Stomach (tissue), 9 donors: Measurements from ENCODE around the gene ERN1. TPM values are rescaled to one million over a fixed set of nuclear protein-coding genes. Genes with fewer than 3 reads are reported as not detected.

Source experiments
- DNase-seq, 2 donors: peaks; one replicate each; pipeline versions ENCODE4 v3.0.0 to v3.0.0-alpha.2; 2013 to 2019
- H3K27ac ChIP-seq, 5 donors: fragments of 200-600 bp in 4 of 5; sonication (generic) in 4 of 5; one replicate each; pipeline ENCODE4 v1.5.1; 2013 to 2019; ENCODE audit warnings: mild to moderate bottlenecking in 1 of 5, moderate library complexity in 1 of 5
- H3K27me3 ChIP-seq, 3 donors: fragments of 200-600 bp; sonication (generic); one replicate each; pipeline ENCODE4 v1.5.1; 2017 to 2019; ENCODE audit warnings: mixed run types in 1 of 3
- H3K36me3 ChIP-seq, 4 donors: fragments of 200-600 bp; sonication (generic); 1 replicate in 3 of 4; 2 replicates in 1 of 4; pipeline ENCODE4 v1.5.1; 2016 to 2019
- H3K4me1 ChIP-seq, 4 donors: fragments of 200-600 bp; sonication (generic); one replicate each; pipeline ENCODE4 v1.5.1; 2016 to 2019
- H3K4me3 ChIP-seq, 4 donors: fragments of 200-600 bp; sonication (generic) in 3 of 4; one replicate each; pipeline ENCODE4 v1.5.1; 2016 to 2019; ENCODE audit warnings: mild to moderate bottlenecking in 1 of 4
- H3K9me3 ChIP-seq, 4 donors: fragments of 200-600 bp; sonication (generic); one replicate each; pipeline ENCODE4 v1.5.1; 2016 to 2019
- EP300 ChIP-seq: sonication (generic); formaldehyde crosslinking; IDR thresholded peaks from one replicate; pipeline ENCODE4 v1.6.1; 2017; ENCODE audit warnings: antibody characterized with exemption
- POLR2A ChIP-seq, 4 donors: fragments of 450-650 bp; IDR thresholded peaks; one replicate each; pipeline ENCODE4 v1.6.1; 2016; ENCODE audit warnings: antibody characterized with exemption in 4 of 4, control low read depth in 2 of 4, mild to moderate bottlenecking in 1 of 4, moderate library complexity in 1 of 4
- POLR2AphosphoS5 ChIP-seq, 3 donors: sonication (generic); formaldehyde crosslinking; IDR thresholded peaks; one replicate each; pipeline ENCODE4 v1.6.1; 2016; ENCODE audit warnings: antibody characterized with exemption in 3 of 3
- WGBS, 5 donors: extraction: QIAGEN DNeasy Blood & Tissue Kit in 3 of 5; methylation state at CpG; one replicate each; pipeline versions ENCODE4 v1.1.5 to v1.1.7; 2013 to 2018; 5-methylcytosine and 5-hydroxymethylcytosine counted together
- intact Hi-C: fragments of 100-400 bp; cut with DNase I; formaldehyde crosslinking; loops from one replicate; pipeline ENCODE4 v1.15.1; 2023; ENCODE audit warnings: low total_unique reads
- polyA plus RNA-seq, 3 donors: library from polyadenylated mRNA; stranded (reverse); fragments of 200-250 nt; gene quantifications; one replicate each; pipeline ENCODE4 v1.2.3, GENCODE V29; 2013
- total RNA-seq, 5 donors: library from RNA; depleted of rRNA; stranded (reverse); fragments of >200 nt; gene quantifications; one replicate each; pipeline versions ENCODE4 v1.1.0 to v1.2.3, GENCODE V29; 2014 to 2016
- TF ChIP-seq, protein P1 (sequence below), 7 experiments: fragments of 450-650 bp in 4 of 7; fragments of 200-600 bp in 3 of 7; sonication (generic) in 3 of 7; IDR thresholded peaks; one replicate each; pipeline ENCODE4 v1.5.1; 2016 to 2019; ENCODE audit warnings: antibody characterized with exemption in 7 of 7, control low read depth in 2 of 7, mild to moderate bottlenecking in 1 of 7
- donor health status: healthy with polysubstance abuse.
- donor health status: Bipolar disorder and iron deficiency.
- donor health status: healthy.

Gene ERN1
- total and polyA plus RNA-seq, 8 donors: 4.1 to 76.4 (median 28.0) TPM

DNA sequence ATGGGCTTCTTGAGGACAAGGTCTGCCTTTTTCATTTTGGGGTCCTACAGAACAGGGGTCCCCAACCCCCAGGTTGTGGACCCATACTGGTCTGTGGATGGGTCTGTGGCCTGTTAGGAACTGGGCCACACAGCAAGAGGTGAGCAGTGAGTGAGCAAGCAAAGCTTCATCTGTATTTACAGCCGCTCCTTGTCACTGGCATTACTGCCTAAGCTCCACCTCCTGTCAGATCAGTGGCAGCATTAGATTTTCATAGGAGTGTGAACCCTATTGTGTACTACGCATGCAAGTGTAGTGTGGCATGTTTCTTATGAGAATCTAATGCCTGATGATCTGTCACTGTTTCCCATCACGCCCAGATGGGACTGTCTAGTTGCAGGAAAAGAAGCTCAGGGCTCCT lies 33.9 kb downstream of the ERN1 start:
- WGBS, 5 donors: 82 to 94% (median 89%) methylated on average over 3 of the region's 3 CpGs
- H3K4me1 ChIP-seq: peaks cover 9 to 82% (median 61%) of the 10 kb centered on the region in 4 donors
- intact Hi-C loops: no loop called here

GRCh38 chr17:64095144-64095882 lies 34.6 kb downstream of the ERN1 start:
- no peaks in the 10 kb centered on the region for H3K27me3 ChIP-seq
- H3K4me3 ChIP-seq: no peak overlapping the region
- intact Hi-C loops: no loop called here
- H3K4me1 ChIP-seq: peaks cover 11 to 83% (median 61%) of the 10 kb centered on the region in 4 donors
- peak; percentile 40 to 65 for DNase-seq
- peaks cover 10 to 40% (median 25%) of the 10 kb centered on the region in 4 donors for H3K36me3 ChIP-seq
- WGBS, 5 donors: 65 to 81% (median 67%) methylated on average over 7 of the region's 7 CpGs
- H3K9me3 ChIP-seq: no peaks in the 10 kb centered on the region
- TF ChIP-seq POLR2AphosphoS5 (IDR thresholded peaks at IDR 0.05) (peak in 2 of 3 donors; percentile 58 to 66), POLR2A (IDR thresholded peaks at IDR 0.05) (no peak)
- H3K27ac ChIP-seq: peak overlapping the region; percentile 30 to 81 (median 71)

More for the DNA sequence above, 33.9 kb downstream of the ERN1 start:
- Histone ChIP-seq H3K36me3 (peaks cover 10 to 39% (median 25%) of the 10 kb centered on the region in 4 donors), H3K27me3 (no peaks in the 10 kb centered on the region), H3K9me3 (no peaks in the 10 kb centered on the region), H3K27ac (peak overlapping the region; percentile 30 to 81 (median 61)), H3K4me3 (no peak overlapping the region)
- TF ChIP-seq POLR2A (IDR thresholded peaks at IDR 0.05): no peak
- TF ChIP-seq POLR2AphosphoS5 (IDR thresholded peaks at IDR 0.05): no peak
- TF ChIP-seq, protein P1, sequence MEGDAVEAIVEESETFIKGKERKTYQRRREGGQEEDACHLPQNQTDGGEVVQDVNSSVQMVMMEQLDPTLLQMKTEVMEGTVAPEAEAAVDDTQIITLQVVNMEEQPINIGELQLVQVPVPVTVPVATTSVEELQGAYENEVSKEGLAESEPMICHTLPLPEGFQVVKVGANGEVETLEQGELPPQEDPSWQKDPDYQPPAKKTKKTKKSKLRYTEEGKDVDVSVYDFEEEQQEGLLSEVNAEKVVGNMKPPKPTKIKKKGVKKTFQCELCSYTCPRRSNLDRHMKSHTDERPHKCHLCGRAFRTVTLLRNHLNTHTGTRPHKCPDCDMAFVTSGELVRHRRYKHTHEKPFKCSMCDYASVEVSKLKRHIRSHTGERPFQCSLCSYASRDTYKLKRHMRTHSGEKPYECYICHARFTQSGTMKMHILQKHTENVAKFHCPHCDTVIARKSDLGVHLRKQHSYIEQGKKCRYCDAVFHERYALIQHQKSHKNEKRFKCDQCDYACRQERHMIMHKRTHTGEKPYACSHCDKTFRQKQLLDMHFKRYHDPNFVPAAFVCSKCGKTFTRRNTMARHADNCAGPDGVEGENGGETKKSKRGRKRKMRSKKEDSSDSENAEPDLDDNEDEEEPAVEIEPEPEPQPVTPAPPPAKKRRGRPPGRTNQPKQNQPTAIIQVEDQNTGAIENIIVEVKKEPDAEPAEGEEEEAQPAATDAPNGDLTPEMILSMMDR (IDR thresholded peaks at IDR 0.05): no peak
- no peak for TF ChIP-seq EP300
- DNase-seq: no peak

DNA sequence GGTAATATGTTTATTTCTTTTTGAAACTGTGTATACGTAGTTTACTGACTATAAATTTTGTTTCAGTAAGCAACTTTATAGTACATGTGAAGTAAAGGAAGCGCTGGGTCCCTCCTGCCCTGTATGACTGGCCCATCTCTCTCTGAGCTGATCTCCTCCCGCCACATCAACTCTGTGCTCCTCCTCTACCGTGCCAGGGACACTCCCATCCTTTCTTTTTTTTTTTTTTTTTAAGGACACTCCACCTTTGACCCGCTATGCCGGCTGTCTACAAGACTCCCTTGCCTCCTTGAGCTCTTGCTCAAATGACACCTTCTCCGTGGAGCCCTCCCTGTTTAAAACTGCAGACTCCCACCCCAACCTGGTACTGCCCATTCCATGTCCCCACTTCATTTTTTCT lies 35.5 kb downstream of the ERN1 start:
- Histone ChIP-seq H3K4me1 (peaks cover 15 to 80% (median 57%) of the 10 kb centered on the region in 4 donors), H3K36me3 (peaks cover 10 to 40% (median 25%) of the 10 kb centered on the region in 4 donors), H3K27ac (peak overlapping the region in 3 of 5 donors; percentile 30 to 72 (median 64)), H3K4me3 (no peak overlapping the region), H3K27me3 (no peaks in the 10 kb centered on the region), H3K9me3 (no peaks in the 10 kb centered on the region)
- no peak for TF ChIP-seq POLR2A (IDR thresholded peaks at IDR 0.05)
- TF ChIP-seq, protein P1 (IDR thresholded peaks at IDR 0.05): no peak
- TF ChIP-seq EP300: no peak
- no peak for TF ChIP-seq POLR2AphosphoS5 (IDR thresholded peaks at IDR 0.05)
- DNase-seq: no peak
- intact Hi-C loops: no loop called here
- 66 to 84% (median 73%) methylated on average over 7 of the region's 7 CpGs for WGBS, 5 donors

GRCh38 chr17:64092952-64093451 lies 36.9 kb downstream of the ERN1 start:
- intact Hi-C loops: no loop called here
- Histone ChIP-seq H3K9me3 (no peaks in the 10 kb centered on the region), H3K4me3 (no peak overlapping the region), H3K27me3 (no peaks in the 10 kb centered on the region), H3K36me3 (peaks cover 10 to 40% (median 27%) of the 10 kb centered on the region in 4 donors), H3K4me1 (peaks cover 19 to 79% (median 61%) of the 10 kb centered on the region in 4 donors), H3K27ac (peak overlapping the region in 2 of 5 donors; percentile 44 to 72)
- DNase-seq: no peak
- WGBS, 5 donors: 44 to 66% (median 62%) methylated on average over 4 of the region's 4 CpGs
- TF ChIP-seq POLR2AphosphoS5 (IDR thresholded peaks at IDR 0.05) (no peak), EP300 (no peak), POLR2A (IDR thresholded peaks at IDR 0.05) (no peak)

- H3K4me1 ChIP-seq: peaks cover 27 to 78% (median 64%) of the 10 kb centered on the region in 4 donors
- WGBS, 5 donors: 67 to 93% (median 86%) methylated on average over 2 of the region's 2 CpGs
- H3K27ac ChIP-seq: peak overlapping the region in 2 of 5 donors; percentile 21 to 72
- intact Hi-C loops: no loop called here
- no peak overlapping the region for H3K4me3 ChIP-seq
- H3K9me3 ChIP-seq: no peaks in the 10 kb centered on the region
- DNase-seq: no peak
- TF ChIP-seq POLR2A (IDR thresholded peaks at IDR 0.05) (no peak), EP300 (no peak), POLR2AphosphoS5 (IDR thresholded peaks at IDR 0.05) (no peak)
- TF ChIP-seq, protein P1 (IDR thresholded peaks at IDR 0.05): no peak
- H3K36me3 ChIP-seq: peaks cover 8 to 31% (median 19%) of the 10 kb centered on the region in 4 donors
- H3K27me3 ChIP-seq: no peaks in the 10 kb centered on the region
Observed at GRCh38 chr17:64092113-64092512, 37.8 kb downstream of the ERN1 start.
